ENCODE measurements around the gene ILDR2. TPM values are rescaled to one million over a fixed set of nuclear protein-coding genes. Genes with fewer than 3 reads are reported as not detected.

The ILDR2 gene
- polyA plus RNA-seq, 1 donor (not counting 4 experiments of a cell fraction or from before 2014, with no cell fraction given), result not detected

- TF ChIP-seq CTCF (optimal IDR thresholded peaks at IDR 0.05 in 1 of 3, IDR thresholded peaks at IDR 0.05 in 1 of 3, conservative IDR thresholded peaks at IDR 0.05 in 1 of 3; ENCODE audit: extremely low read depth in 1 of 3, insufficient read depth in 2 of 3, low read length in 3 of 3) (no peak), EZH2 (IDR thresholded peaks at IDR 0.05; ENCODE audit: low read length) (no peak)
- FAIRE-seq (no peak), DNase-seq (ENCODE audit: low read depth, low spot score) (no peak)
- peaks cover 13% of the 10 kb centered on the region for H3K27me3 ChIP-seq (ENCODE audit: control insufficient read depth, extremely low read depth, insufficient read depth, low read length)
- no peaks in the 10 kb centered on the region for H3K9me1 ChIP-seq (ENCODE audit: control insufficient read depth, extremely low read depth, insufficient read depth, low read length)
- no peaks in the 10 kb centered on the region for H3K36me3 ChIP-seq (ENCODE audit: control insufficient read depth in 2 of 2, extremely low read depth in 1 of 2, insufficient read depth in 2 of 2, low read length in 2 of 2)
- no peaks in the 10 kb centered on the region for H3K9me3 ChIP-seq (ENCODE audit: control insufficient read depth, low read depth, low read length)
- H3K4me3 ChIP-seq (ENCODE audit: control insufficient read depth in 2 of 3, extremely low read depth in 1 of 3, insufficient read depth in 2 of 3, low read depth in 1 of 3, low read length in 3 of 3), result no peak overlapping the region
- H3K27ac ChIP-seq (ENCODE audit: control insufficient read depth, insufficient read depth, low read length), result no peak overlapping the region
- no peaks in the 10 kb centered on the region for H3K4me1 ChIP-seq (ENCODE audit: control insufficient read depth, extremely low read depth, insufficient read depth, low read length)
- H3K9ac ChIP-seq (ENCODE audit: control insufficient read depth, extremely low read depth, insufficient read depth, low read length), result no peak overlapping the region
- H4K20me1 ChIP-seq (ENCODE audit: control insufficient read depth, extremely low read depth, insufficient read depth, low read length), result no peaks in the 10 kb centered on the region
- dilution Hi-C loops (cut with MboI; ENCODE audit: extremely low pct_ligation_motif_present, low sequenced_read_pairs), result no loop called here
- H2AFZ ChIP-seq (ENCODE audit: control insufficient read depth, low read length), result no peak overlapping the region
- H3K4me2 ChIP-seq (ENCODE audit: control insufficient read depth, extremely low read depth, insufficient read depth, low read depth, low read length), result no peak overlapping the region
- H3K79me2 ChIP-seq (ENCODE audit: control insufficient read depth, insufficient read depth, low read length), result no peaks in the 10 kb centered on the region
Observed at GRCh38 chr1:166927701-166928100, 47.6 kb downstream of the ILDR2 start.

- no peak overlapping the region for H3K27ac ChIP-seq (ENCODE audit: control insufficient read depth, insufficient read depth, low read length)
- H2AFZ ChIP-seq (ENCODE audit: control insufficient read depth, low read length), result no peak overlapping the region
- H3K4me2 ChIP-seq (ENCODE audit: control insufficient read depth, extremely low read depth, insufficient read depth, low read depth, low read length), result no peak overlapping the region
- dilution Hi-C loops (cut with MboI; ENCODE audit: extremely low pct_ligation_motif_present, low sequenced_read_pairs), result no loop called here
- H3K4me1 ChIP-seq (ENCODE audit: control insufficient read depth, extremely low read depth, insufficient read depth, low read length), result no peaks in the 10 kb centered on the region
- TF ChIP-seq CTCF (optimal IDR thresholded peaks at IDR 0.05 in 1 of 3, IDR thresholded peaks at IDR 0.05 in 1 of 3, conservative IDR thresholded peaks at IDR 0.05 in 1 of 3; ENCODE audit: extremely low read depth in 1 of 3, insufficient read depth in 2 of 3, low read length in 3 of 3) (no peak), EZH2 (IDR thresholded peaks at IDR 0.05; ENCODE audit: low read length) (no peak)
- no peaks in the 10 kb centered on the region for H3K36me3 ChIP-seq (ENCODE audit: control insufficient read depth in 2 of 2, extremely low read depth in 1 of 2, insufficient read depth in 2 of 2, low read length in 2 of 2)
- FAIRE-seq (no peak), DNase-seq (ENCODE audit: low read depth, low spot score) (no peak)
- peaks cover 17% of the 10 kb centered on the region for H3K27me3 ChIP-seq (ENCODE audit: control insufficient read depth, extremely low read depth, insufficient read depth, low read length)
- H3K79me2 ChIP-seq (ENCODE audit: control insufficient read depth, insufficient read depth, low read length), result no peaks in the 10 kb centered on the region
- H4K20me1 ChIP-seq (ENCODE audit: control insufficient read depth, extremely low read depth, insufficient read depth, low read length), result no peaks in the 10 kb centered on the region
- no peak overlapping the region for H3K9ac ChIP-seq (ENCODE audit: control insufficient read depth, extremely low read depth, insufficient read depth, low read length)
- no peak overlapping the region for H3K4me3 ChIP-seq (ENCODE audit: control insufficient read depth in 2 of 3, extremely low read depth in 1 of 3, insufficient read depth in 2 of 3, low read depth in 1 of 3, low read length in 3 of 3)
- H3K9me3 ChIP-seq (ENCODE audit: control insufficient read depth, low read depth, low read length), result no peaks in the 10 kb centered on the region
- H3K9me1 ChIP-seq (ENCODE audit: control insufficient read depth, extremely low read depth, insufficient read depth, low read length), result no peaks in the 10 kb centered on the region
Observed at GRCh38 chr1:166925810-166926478, 49.4 kb downstream of the ILDR2 start.
